ENCODE results near the gene CXCL8. TPM values are rescaled to one million over a fixed set of nuclear protein-coding genes. Genes with fewer than 3 reads are reported as not detected.

Gene CXCL8
- polyA plus RNA-seq, 4 donors = 0.59 to 8.6 (median 2.3) TPM

DNA sequence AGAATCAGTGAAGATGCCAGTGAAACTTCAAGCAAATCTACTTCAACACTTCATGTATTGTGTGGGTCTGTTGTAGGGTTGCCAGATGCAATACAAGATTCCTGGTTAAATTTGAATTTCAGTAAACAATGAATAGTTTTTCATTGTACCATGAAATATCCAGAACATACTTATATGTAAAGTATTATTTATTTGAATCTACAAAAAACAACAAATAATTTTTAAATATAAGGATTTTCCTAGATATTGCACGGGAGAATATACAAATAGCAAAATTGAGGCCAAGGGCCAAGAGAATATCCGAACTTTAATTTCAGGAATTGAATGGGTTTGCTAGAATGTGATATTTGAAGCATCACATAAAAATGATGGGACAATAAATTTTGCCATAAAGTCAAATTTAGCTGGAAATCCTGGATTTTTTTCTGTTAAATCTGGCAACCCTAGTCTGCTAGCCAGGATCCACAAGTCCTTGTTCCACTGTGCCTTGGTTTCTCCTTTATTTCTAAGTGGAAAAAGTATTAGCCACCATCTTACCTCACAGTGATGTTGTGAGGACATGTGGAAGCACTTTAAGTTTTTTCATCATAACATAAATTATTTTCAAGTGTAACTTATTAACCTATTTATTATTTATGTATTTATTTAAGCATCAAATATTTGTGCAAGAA lies 2.3 kb downstream of the CXCL8 start:
- peaks cover 0 to 2% (median 0%) of the 10 kb centered on the region in 3 donors for H3K27me3 ChIP-seq (ENCODE audit: control insufficient read depth in 3 of 3, insufficient read depth in 3 of 3, low read length in 3 of 3)
- no peaks in the 10 kb centered on the region for H3K9me3 ChIP-seq (ENCODE audit: control insufficient read depth in 2 of 2, insufficient read depth in 1 of 2, low read depth in 1 of 2, low read length in 1 of 2)
- no peak overlapping the region for H3K27ac ChIP-seq (ENCODE audit: low read depth in 1 of 3, low read length in 2 of 3)
- H3K36me3 ChIP-seq (ENCODE audit: control insufficient read depth in 3 of 3, insufficient read depth in 2 of 3, low read depth in 1 of 3, low read length in 3 of 3) = no peaks in the 10 kb centered on the region
- peaks cover 0 to 3% (median 0%) of the 10 kb centered on the region in 3 donors for H3K4me1 ChIP-seq (ENCODE audit: control insufficient read depth in 3 of 3, insufficient read depth in 2 of 3, low read depth in 1 of 3, low read length in 2 of 3)
- DNase-seq = no peak
- no peak for FAIRE-seq
- WGBS, 3 donors = 89 to 93% (median 90%) methylated on average over 2 of the region's 2 CpGs
- H3K4me3 ChIP-seq (ENCODE audit: low read depth in 1 of 3, low read length in 3 of 3) = no peak overlapping the region

DNA sequence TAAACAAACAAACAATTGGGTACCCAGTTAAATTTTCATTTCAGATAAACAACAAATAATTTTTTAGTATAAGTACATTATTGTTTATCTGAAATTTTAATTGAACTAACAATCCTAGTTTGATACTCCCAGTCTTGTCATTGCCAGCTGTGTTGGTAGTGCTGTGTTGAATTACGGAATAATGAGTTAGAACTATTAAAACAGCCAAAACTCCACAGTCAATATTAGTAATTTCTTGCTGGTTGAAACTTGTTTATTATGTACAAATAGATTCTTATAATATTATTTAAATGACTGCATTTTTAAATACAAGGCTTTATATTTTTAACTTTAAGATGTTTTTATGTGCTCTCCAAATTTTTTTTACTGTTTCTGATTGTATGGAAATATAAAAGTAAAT lies 2.9 kb downstream of the CXCL8 start:
- 88 to 98% (median 91%) methylated on average over 1 of the region's 1 CpG for WGBS, 3 donors
- H3K4me1 ChIP-seq (ENCODE audit: control insufficient read depth in 3 of 3, insufficient read depth in 2 of 3, low read depth in 1 of 3, low read length in 2 of 3) = peaks cover 0 to 3% (median 0%) of the 10 kb centered on the region in 3 donors
- H3K4me3 ChIP-seq (ENCODE audit: low read depth in 1 of 3, low read length in 3 of 3) = no peak overlapping the region
- H3K27me3 ChIP-seq (ENCODE audit: control insufficient read depth in 3 of 3, insufficient read depth in 3 of 3, low read length in 3 of 3) = peaks cover 0 to 2% (median 0%) of the 10 kb centered on the region in 3 donors
- no peak for FAIRE-seq
- no peaks in the 10 kb centered on the region for H3K9me3 ChIP-seq (ENCODE audit: control insufficient read depth in 2 of 2, insufficient read depth in 1 of 2, low read depth in 1 of 2, low read length in 1 of 2)
- no peak for DNase-seq
- H3K27ac ChIP-seq (ENCODE audit: low read depth in 1 of 3, low read length in 2 of 3) = no peak overlapping the region
- no peaks in the 10 kb centered on the region for H3K36me3 ChIP-seq (ENCODE audit: control insufficient read depth in 3 of 3, insufficient read depth in 2 of 3, low read depth in 1 of 3, low read length in 3 of 3)

DNA sequence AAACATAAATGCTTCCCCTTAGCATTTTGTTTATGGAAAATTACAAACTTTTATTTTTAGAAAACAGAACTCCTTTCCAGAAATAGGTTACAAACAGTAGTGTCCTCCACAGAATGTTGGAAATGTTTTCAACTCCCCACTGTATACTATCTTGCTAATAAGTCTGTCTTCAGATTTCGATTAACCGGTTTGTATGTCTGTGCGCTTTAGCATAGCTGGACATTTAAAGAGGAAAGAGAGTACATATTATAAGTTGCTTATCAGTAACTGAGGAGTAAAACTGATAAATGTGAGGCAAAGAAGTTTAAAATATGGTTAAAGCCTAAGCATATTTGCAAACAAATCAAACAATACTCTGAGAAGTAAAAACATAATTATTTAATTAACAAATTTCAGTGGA lies 3.4 kb downstream of the CXCL8 start:
- H3K36me3 ChIP-seq (ENCODE audit: control insufficient read depth in 3 of 3, insufficient read depth in 2 of 3, low read depth in 1 of 3, low read length in 3 of 3) = no peaks in the 10 kb centered on the region
- no peaks in the 10 kb centered on the region for H3K9me3 ChIP-seq (ENCODE audit: control insufficient read depth in 2 of 2, insufficient read depth in 1 of 2, low read depth in 1 of 2, low read length in 1 of 2)
- H3K4me1 ChIP-seq (ENCODE audit: control insufficient read depth in 3 of 3, insufficient read depth in 2 of 3, low read depth in 1 of 3, low read length in 2 of 3) = peaks cover 0 to 3% (median 0%) of the 10 kb centered on the region in 3 donors
- peaks cover 0 to 2% (median 0%) of the 10 kb centered on the region in 3 donors for H3K27me3 ChIP-seq (ENCODE audit: control insufficient read depth in 3 of 3, insufficient read depth in 3 of 3, low read length in 3 of 3)
- no peak for FAIRE-seq
- H3K27ac ChIP-seq (ENCODE audit: low read depth in 1 of 3, low read length in 2 of 3) = no peak overlapping the region
- WGBS, 3 donors = 80 to 93% (median 92%) methylated on average over 3 of the region's 3 CpGs
- DNase-seq = no peak
- H3K4me3 ChIP-seq (ENCODE audit: low read depth in 1 of 3, low read length in 3 of 3) = no peak overlapping the region

DNA sequence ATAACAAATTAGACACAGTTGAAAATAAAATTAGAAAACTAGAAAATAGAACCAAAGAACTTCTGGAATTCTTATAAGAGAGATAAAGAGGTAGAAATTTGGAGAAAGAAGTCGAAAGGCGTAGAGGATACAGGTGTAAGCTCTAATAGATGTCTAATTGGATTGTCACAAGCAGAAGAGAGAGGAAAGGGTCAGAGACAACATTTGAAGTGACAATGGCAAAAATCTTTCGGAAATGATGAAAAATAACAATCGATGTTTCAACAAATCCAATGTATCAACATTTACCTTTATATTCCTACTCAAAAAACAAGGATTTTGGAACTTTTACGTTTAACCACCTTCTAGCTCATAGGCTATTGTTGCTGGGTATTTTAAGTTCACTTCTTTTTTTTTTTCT lies 3.8 kb downstream of the CXCL8 start:
- no peak for DNase-seq
- Histone ChIP-seq H3K27ac (ENCODE audit: low read depth in 1 of 3, low read length in 2 of 3) (no peak overlapping the region), H3K4me1 (ENCODE audit: control insufficient read depth in 3 of 3, insufficient read depth in 2 of 3, low read depth in 1 of 3, low read length in 2 of 3) (peaks cover 0 to 3% (median 0%) of the 10 kb centered on the region in 3 donors), H3K27me3 (ENCODE audit: control insufficient read depth in 3 of 3, insufficient read depth in 3 of 3, low read length in 3 of 3) (peaks cover 0 to 2% (median 0%) of the 10 kb centered on the region in 3 donors), H3K4me3 (ENCODE audit: low read depth in 1 of 3, low read length in 3 of 3) (no peak overlapping the region), H3K36me3 (ENCODE audit: control insufficient read depth in 3 of 3, insufficient read depth in 2 of 3, low read depth in 1 of 3, low read length in 3 of 3) (no peaks in the 10 kb centered on the region), H3K9me3 (ENCODE audit: control insufficient read depth in 2 of 2, insufficient read depth in 1 of 2, low read depth in 1 of 2, low read length in 1 of 2) (no peaks in the 10 kb centered on the region)
- no peak for FAIRE-seq
- 77 to 84% (median 81%) methylated on average over 5 of the region's 5 CpGs for WGBS, 3 donors

DNA sequence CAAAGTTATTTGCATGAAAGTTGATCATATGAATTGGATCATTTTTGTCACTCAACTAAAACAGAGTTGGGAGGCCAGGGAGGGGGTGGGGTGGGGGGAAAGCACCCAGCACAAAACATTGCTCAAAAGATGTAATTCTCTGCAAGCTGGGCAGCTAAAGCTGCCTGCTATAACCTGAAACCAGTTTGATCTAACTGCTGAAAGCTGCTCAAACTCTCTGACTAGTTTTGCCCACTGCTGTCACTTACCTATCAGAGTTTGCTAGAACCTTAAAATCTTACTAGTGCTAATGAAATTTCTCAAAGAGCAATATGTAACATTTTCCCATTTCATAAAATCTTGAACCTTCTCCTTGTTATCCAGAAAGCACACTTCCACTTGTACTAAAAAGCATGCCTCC lies 10.4 kb downstream of the CXCL8 start:
- no peak overlapping the region for H3K4me3 ChIP-seq (ENCODE audit: low read depth in 1 of 3, low read length in 3 of 3)
- H3K27ac ChIP-seq (ENCODE audit: low read depth in 1 of 3, low read length in 2 of 3) = no peak overlapping the region
- DNase-seq (no peak), FAIRE-seq (no peak)
- H3K4me1 ChIP-seq (ENCODE audit: control insufficient read depth in 3 of 3, insufficient read depth in 2 of 3, low read depth in 1 of 3, low read length in 2 of 3) = no peaks in the 10 kb centered on the region
- H3K9me3 ChIP-seq (ENCODE audit: control insufficient read depth in 2 of 2, insufficient read depth in 1 of 2, low read depth in 1 of 2, low read length in 1 of 2) = no peaks in the 10 kb centered on the region
- no peaks in the 10 kb centered on the region for H3K27me3 ChIP-seq (ENCODE audit: control insufficient read depth in 3 of 3, insufficient read depth in 3 of 3, low read length in 3 of 3)
- H3K36me3 ChIP-seq (ENCODE audit: control insufficient read depth in 3 of 3, insufficient read depth in 2 of 3, low read depth in 1 of 3, low read length in 3 of 3) = no peaks in the 10 kb centered on the region

DNA sequence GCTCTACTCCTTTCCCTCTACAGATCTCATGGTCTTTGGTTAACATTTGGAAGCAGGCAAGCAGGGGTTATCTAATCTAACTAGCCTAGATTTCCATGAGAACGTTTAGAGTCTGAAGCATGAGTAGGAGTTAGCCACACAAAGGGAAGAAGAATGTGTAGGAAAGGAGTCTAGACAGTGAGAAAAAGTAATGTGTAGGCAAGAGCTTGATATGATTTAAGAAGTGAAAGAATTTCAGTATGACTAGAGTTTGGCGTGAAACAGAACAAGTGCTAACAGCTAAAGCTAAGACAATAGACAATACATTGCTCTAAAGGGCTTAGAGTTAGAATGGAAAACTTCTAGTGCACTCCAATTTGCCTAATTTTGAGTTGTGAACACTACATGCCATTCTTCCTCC lies 10.8 kb downstream of the CXCL8 start:
- no peak for DNase-seq
- no peaks in the 10 kb centered on the region for H3K9me3 ChIP-seq (ENCODE audit: control insufficient read depth in 2 of 2, insufficient read depth in 1 of 2, low read depth in 1 of 2, low read length in 1 of 2)
- no peak overlapping the region for H3K27ac ChIP-seq (ENCODE audit: low read depth in 1 of 3, low read length in 2 of 3)
- H3K36me3 ChIP-seq (ENCODE audit: control insufficient read depth in 3 of 3, insufficient read depth in 2 of 3, low read depth in 1 of 3, low read length in 3 of 3) = no peaks in the 10 kb centered on the region
- no peaks in the 10 kb centered on the region for H3K4me1 ChIP-seq (ENCODE audit: control insufficient read depth in 3 of 3, insufficient read depth in 2 of 3, low read depth in 1 of 3, low read length in 2 of 3)
- 43 to 46% (median 45%) methylated on average over 2 of the region's 2 CpGs for WGBS, 3 donors
- no peak for FAIRE-seq
- no peak overlapping the region for H3K4me3 ChIP-seq (ENCODE audit: low read depth in 1 of 3, low read length in 3 of 3)
- no peaks in the 10 kb centered on the region for H3K27me3 ChIP-seq (ENCODE audit: control insufficient read depth in 3 of 3, insufficient read depth in 3 of 3, low read length in 3 of 3)

DNA sequence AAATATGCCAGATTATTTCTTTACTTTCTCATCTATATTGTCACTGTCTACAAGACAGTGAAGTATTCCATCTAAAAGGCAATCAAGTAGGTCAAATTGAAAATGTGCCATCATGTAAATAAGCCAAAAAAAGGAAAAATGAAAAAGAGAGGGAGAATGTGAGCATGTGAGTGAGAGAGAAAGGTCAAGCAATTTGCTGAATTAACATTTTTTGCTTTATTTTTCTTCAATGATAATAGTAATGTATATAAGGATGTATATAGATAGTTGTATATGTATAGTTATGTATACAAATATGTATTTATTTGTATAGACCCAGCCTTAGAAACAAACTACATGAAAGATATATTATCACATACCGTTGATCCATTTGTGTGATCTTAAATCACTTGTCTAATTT lies 11.5 kb downstream of the CXCL8 start:
- no peak overlapping the region for H3K27ac ChIP-seq (ENCODE audit: low read depth in 1 of 3, low read length in 2 of 3)
- FAIRE-seq = no peak
- WGBS, 3 donors = 88 to 100% (median 90%) methylated on average over 1 of the region's 1 CpG

DNA sequence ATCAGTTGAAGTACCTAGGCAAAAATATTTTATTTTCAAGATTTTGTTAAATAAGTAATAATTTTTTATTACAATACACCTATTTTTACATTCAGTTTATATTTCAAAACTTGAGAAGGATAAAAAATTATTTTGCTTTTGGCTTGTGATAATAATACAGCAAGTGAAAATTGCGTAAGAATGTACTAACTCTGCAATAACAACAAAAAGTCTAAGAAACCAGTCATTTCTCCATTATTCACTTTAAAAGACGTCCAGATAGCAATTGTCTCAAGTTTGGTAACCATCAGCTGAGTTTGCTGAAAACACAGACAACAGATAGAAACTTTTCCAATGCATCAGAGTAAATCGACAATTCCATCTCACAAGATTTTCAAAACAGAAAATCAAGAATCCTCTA lies 12.1 kb downstream of the CXCL8 start:
- DNase-seq = no peak
- no peaks in the 10 kb centered on the region for H3K9me3 ChIP-seq (ENCODE audit: control insufficient read depth in 2 of 2, insufficient read depth in 1 of 2, low read depth in 1 of 2, low read length in 1 of 2)
- no peaks in the 10 kb centered on the region for H3K36me3 ChIP-seq (ENCODE audit: control insufficient read depth in 3 of 3, insufficient read depth in 2 of 3, low read depth in 1 of 3, low read length in 3 of 3)
- no peak overlapping the region for H3K27ac ChIP-seq (ENCODE audit: low read depth in 1 of 3, low read length in 2 of 3)
- H3K27me3 ChIP-seq (ENCODE audit: control insufficient read depth in 3 of 3, insufficient read depth in 3 of 3, low read length in 3 of 3) = no peaks in the 10 kb centered on the region
- FAIRE-seq = no peak
- no peaks in the 10 kb centered on the region for H3K4me1 ChIP-seq (ENCODE audit: control insufficient read depth in 3 of 3, insufficient read depth in 2 of 3, low read depth in 1 of 3, low read length in 2 of 3)
- H3K4me3 ChIP-seq (ENCODE audit: low read depth in 1 of 3, low read length in 3 of 3) = no peak overlapping the region
- WGBS, 3 donors = 79 to 89% (median 81%) methylated on average over 3 of the region's 3 CpGs

More for the DNA sequence above, 11.5 kb downstream of the CXCL8 start:
- Histone ChIP-seq H3K4me1 (ENCODE audit: control insufficient read depth in 3 of 3, insufficient read depth in 2 of 3, low read depth in 1 of 3, low read length in 2 of 3) (no peaks in the 10 kb centered on the region), H3K36me3 (ENCODE audit: control insufficient read depth in 3 of 3, insufficient read depth in 2 of 3, low read depth in 1 of 3, low read length in 3 of 3) (no peaks in the 10 kb centered on the region), H3K4me3 (ENCODE audit: low read depth in 1 of 3, low read length in 3 of 3) (no peak overlapping the region), H3K27me3 (ENCODE audit: control insufficient read depth in 3 of 3, insufficient read depth in 3 of 3, low read length in 3 of 3) (no peaks in the 10 kb centered on the region), H3K9me3 (ENCODE audit: control insufficient read depth in 2 of 2, insufficient read depth in 1 of 2, low read depth in 1 of 2, low read length in 1 of 2) (no peaks in the 10 kb centered on the region)
- DNase-seq = no peak

DNA sequence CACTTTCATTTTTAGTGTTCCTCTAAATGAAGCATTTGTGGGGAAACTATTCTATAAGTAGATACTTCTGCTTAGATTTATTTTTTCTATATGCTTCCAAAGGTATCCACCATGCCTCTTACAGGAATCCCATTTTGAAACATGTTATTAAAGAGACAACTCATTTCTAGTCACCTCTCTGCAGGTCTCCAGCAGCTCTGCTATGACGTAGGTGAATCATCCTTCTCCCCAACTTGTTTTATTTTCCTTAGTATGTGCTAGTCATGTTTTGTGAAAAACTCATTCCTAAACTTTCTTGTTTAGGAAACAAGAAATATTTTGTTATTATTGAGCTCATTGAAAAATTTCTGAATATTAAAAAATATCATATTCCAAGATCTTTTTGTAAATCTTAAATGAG lies 12.8 kb downstream of the CXCL8 start:
- H3K27me3 ChIP-seq (ENCODE audit: control insufficient read depth in 3 of 3, insufficient read depth in 3 of 3, low read length in 3 of 3) = no peaks in the 10 kb centered on the region
- 82 to 86% (median 84%) methylated on average over 1 of the region's 1 CpG for WGBS, 3 donors
- no peak for FAIRE-seq
- H3K36me3 ChIP-seq (ENCODE audit: control insufficient read depth in 3 of 3, insufficient read depth in 2 of 3, low read depth in 1 of 3, low read length in 3 of 3) = no peaks in the 10 kb centered on the region
- no peak for DNase-seq
- no peak overlapping the region for H3K4me3 ChIP-seq (ENCODE audit: low read depth in 1 of 3, low read length in 3 of 3)
- no peaks in the 10 kb centered on the region for H3K9me3 ChIP-seq (ENCODE audit: control insufficient read depth in 2 of 2, insufficient read depth in 1 of 2, low read depth in 1 of 2, low read length in 1 of 2)
- H3K27ac ChIP-seq (ENCODE audit: low read depth in 1 of 3, low read length in 2 of 3) = no peak overlapping the region
- H3K4me1 ChIP-seq (ENCODE audit: control insufficient read depth in 3 of 3, insufficient read depth in 2 of 3, low read depth in 1 of 3, low read length in 2 of 3) = no peaks in the 10 kb centered on the region
